Neutrophil (primary cell): ENCODE measurements around the gene AMER3.

Experiments
- H3K27ac ChIP-seq: fragments of 200-600 bp; sonication (generic); 2 replicates; pipeline ENCODE4 v1.5.1; 2016; ENCODE audit warnings: mild to moderate bottlenecking, moderate library complexity
- H3K27me3 ChIP-seq: fragments of 200-600 bp; sonication (generic); 2 replicates; pipeline ENCODE4 v1.6.0; 2016; ENCODE audit warnings: mild to moderate bottlenecking
- H3K36me3 ChIP-seq: fragments of 200-600 bp; sonication (generic); 2 replicates; pipeline ENCODE4 v1.5.1; 2017
- H3K4me1 ChIP-seq, 2 experiments: fragments of 200-600 bp in 1 of 2; sonication (generic) in 1 of 2; 1 replicate in 1 of 2; 2 replicates in 1 of 2; pipeline versions ENCODE4 v1.5.1 to v1.6.1; 2013 to 2016; ENCODE audit warnings: low read depth in 1 of 2, low read length in 1 of 2, mild to moderate bottlenecking in 1 of 2, moderate library complexity in 1 of 2; ENCODE audit not compliant: control insufficient read depth in 1 of 2, insufficient read depth in 1 of 2
- H3K4me3 ChIP-seq, 2 experiments: fragments of 200-600 bp in 1 of 2; sonication (generic) in 1 of 2; 1 replicate in 1 of 2; 2 replicates in 1 of 2; pipeline ENCODE4 v1.5.1; 2013 to 2016; ENCODE audit warnings: low read depth in 1 of 2, low read length in 1 of 2, mild to moderate bottlenecking in 1 of 2, moderate library complexity in 1 of 2
- H3K9me3 ChIP-seq: fragments of 200-600 bp; sonication (generic); 2 replicates; pipeline ENCODE4 v1.5.1; 2016
- CTCF ChIP-seq: fragments of 200-600 bp; sonication (generic); IDR thresholded peaks from 2 replicates; pipeline ENCODE4 v1.5.1; 2016; ENCODE audit warnings: antibody characterized with exemption

The AMER3 gene

DNA sequence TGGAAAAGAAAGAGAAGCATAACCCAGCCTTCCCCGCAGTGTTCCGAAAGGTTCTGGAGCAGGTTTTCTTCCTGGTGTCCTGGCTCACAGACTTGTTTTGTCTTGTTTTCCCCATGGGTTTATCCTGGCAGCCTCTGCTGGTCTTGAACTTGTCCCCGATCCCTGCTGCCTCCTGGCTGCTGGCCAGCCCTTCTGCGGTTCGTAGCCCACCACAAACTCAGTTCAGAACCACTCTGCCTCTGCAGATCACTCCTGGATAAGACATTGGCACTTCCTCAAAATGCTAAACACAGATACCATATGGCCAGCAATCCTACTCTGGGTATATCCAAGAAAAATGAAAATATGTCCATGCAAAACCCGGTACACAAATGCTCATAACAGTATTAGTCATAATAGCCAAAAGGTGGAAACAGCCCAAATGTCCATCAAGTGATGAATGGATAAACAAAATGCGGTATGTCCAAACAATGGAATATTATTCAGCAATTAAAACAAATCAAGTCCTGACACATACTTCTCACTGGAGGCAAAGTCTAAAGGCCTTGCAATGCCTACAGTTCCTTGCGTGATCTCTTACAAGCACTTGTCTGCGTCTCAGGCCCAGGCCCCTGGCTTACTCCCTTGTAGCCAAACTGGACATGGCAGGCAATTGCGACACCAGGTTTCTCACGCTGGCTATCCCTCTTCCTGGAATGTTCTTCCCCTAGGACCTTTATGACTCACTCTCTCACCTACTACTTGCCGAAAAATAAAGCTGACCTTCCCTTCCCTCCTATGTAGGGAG, 53.3 kb downstream of the AMER3 start:
- no peak for TF ChIP-seq CTCF
- Histone ChIP-seq H3K36me3 (no peaks in the 10 kb centered on the region), H3K4me3 (no peak overlapping the region), H3K4me1 (no peaks in the 10 kb centered on the region), H3K27ac (no peak overlapping the region), H3K27me3 (peaks cover 30% of the 10 kb centered on the region), H3K9me3 (no peaks in the 10 kb centered on the region)

DNA sequence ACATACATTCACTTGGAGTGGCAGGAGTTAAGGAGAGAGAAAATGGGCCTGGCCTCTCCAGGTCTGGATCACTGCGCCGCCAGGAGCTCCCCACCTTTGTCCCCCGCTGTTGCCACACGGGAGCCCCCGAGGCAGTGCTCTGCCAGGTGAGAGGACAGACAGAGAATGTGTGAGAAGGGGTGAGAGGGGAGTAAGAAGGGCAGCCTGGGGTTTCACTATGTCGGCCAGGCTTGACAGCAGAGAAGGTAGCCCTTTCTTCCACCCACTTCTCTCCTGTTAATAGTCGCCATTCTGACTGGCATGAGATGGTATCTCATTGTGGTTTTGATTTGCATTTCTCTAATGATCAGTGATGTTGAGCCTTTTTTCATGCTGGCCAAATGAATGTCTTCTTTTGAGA, 55.1 kb downstream of the AMER3 start:
- no peak for TF ChIP-seq CTCF
- no peaks in the 10 kb centered on the region for H3K36me3 ChIP-seq
- no peak overlapping the region for H3K4me3 ChIP-seq
- H3K27me3 ChIP-seq, result peaks cover 27% of the 10 kb centered on the region
- H3K27ac ChIP-seq, result no peak overlapping the region
- no peaks in the 10 kb centered on the region for H3K9me3 ChIP-seq
- no peaks in the 10 kb centered on the region for H3K4me1 ChIP-seq

- H3K9me3 ChIP-seq, result no peaks in the 10 kb centered on the region
- no peaks in the 10 kb centered on the region for H3K36me3 ChIP-seq
- H3K4me1 ChIP-seq, result no peaks in the 10 kb centered on the region
- H3K27ac ChIP-seq, result no peak overlapping the region
- TF ChIP-seq CTCF, result no peak
- H3K4me3 ChIP-seq, result no peak overlapping the region
- H3K27me3 ChIP-seq, result peaks cover 11% of the 10 kb centered on the region
These were observed 58.4 kb downstream of the AMER3 start for GRCh38 chr2:130813722-130814121.

GRCh38 chr2:130814931-130815680, 59.8 kb downstream of the AMER3 start:
- Histone ChIP-seq H3K9me3 (no peaks in the 10 kb centered on the region), H3K4me1 (no peaks in the 10 kb centered on the region), H3K27ac (no peak overlapping the region), H3K36me3 (no peaks in the 10 kb centered on the region), H3K27me3 (peaks cover 22% of the 10 kb centered on the region), H3K4me3 (no peak overlapping the region)
- no peak for TF ChIP-seq CTCF
